Uterus (tissue), 4 donors: ENCODE results near the gene BTN3A1. TPM values are rescaled to one million over a fixed set of nuclear protein-coding genes. Genes with fewer than 3 reads are reported as not detected.

ENCODE experiments used
- DNase-seq, 2 donors: peaks; one replicate each; pipeline ENCODE4 v3.0.0-alpha.2; 2019 to 2020
- H3K27ac ChIP-seq, 2 donors: fragments of 200-600 bp; sonication (generic); 1 replicate in 1 of 2; 2 replicates in 1 of 2; pipeline ENCODE4 v1.5.1; 2016 to 2018
- H3K27me3 ChIP-seq, 2 donors: fragments of 200-600 bp; sonication (generic); one replicate each; pipeline ENCODE4 v1.5.1; 2018 to 2019; ENCODE audit warnings: control low read depth in 1 of 2
- H3K36me3 ChIP-seq, 2 donors: fragments of 200-600 bp; sonication (generic); one replicate each; pipeline ENCODE4 v1.5.1; 2019; ENCODE audit warnings: control low read depth in 1 of 2
- H3K4me1 ChIP-seq, 2 donors: fragments of 200-600 bp; sonication (generic); one replicate each; pipeline ENCODE4 v1.5.1; 2018 to 2019; ENCODE audit warnings: control low read depth in 1 of 2
- H3K4me3 ChIP-seq, 2 donors: fragments of 200-600 bp; sonication (generic); 1 replicate in 1 of 2; 2 replicates in 1 of 2; pipeline ENCODE4 v1.5.1; 2018 to 2019; ENCODE audit warnings: mild to moderate bottlenecking in 1 of 2
- H3K9me3 ChIP-seq, 2 donors: fragments of 200-600 bp; sonication (generic); one replicate each; pipeline ENCODE4 v1.5.1; 2019; ENCODE audit warnings: control low read depth in 1 of 2
- POLR2A ChIP-seq, 2 donors: fragments of 450-650 bp; IDR thresholded peaks; one replicate each; pipeline ENCODE4 v1.6.1; 2016; ENCODE audit warnings: antibody characterized with exemption in 2 of 2, mild to moderate bottlenecking in 1 of 2, moderate library complexity in 1 of 2
- intact Hi-C: fragments of 100-400 bp; cut with DNase I; formaldehyde crosslinking; loops from one replicate; pipeline ENCODE4 v1.15.1; 2023; ENCODE audit warnings: low total_unique reads
- total RNA-seq, 4 donors: library from RNA; depleted of rRNA in 3 of 4; stranded (reverse); fragments of >200 nt in 3 of 4; gene quantifications; one replicate each; pipeline versions ENCODE4 v1.1.0 to v1.2.4, GENCODE V29; 2014 to 2023
- TF ChIP-seq, protein P1 (sequence below), 4 experiments: fragments of 200-600 bp in 2 of 4; fragments of 450-650 bp in 2 of 4; sonication (generic) in 2 of 4; IDR thresholded peaks; one replicate each; pipeline ENCODE4 v1.5.1; 2016 to 2019; ENCODE audit warnings: antibody characterized with exemption in 4 of 4, mild to moderate bottlenecking in 2 of 4, moderate library complexity in 1 of 4
- donor health status: DM: yes; HTN: yes; CAD: no.

BTN3A1 gene
- total RNA-seq, 4 donors from 2014 or later = 9.1 to 64.2 (median 20.8) TPM

DNA sequence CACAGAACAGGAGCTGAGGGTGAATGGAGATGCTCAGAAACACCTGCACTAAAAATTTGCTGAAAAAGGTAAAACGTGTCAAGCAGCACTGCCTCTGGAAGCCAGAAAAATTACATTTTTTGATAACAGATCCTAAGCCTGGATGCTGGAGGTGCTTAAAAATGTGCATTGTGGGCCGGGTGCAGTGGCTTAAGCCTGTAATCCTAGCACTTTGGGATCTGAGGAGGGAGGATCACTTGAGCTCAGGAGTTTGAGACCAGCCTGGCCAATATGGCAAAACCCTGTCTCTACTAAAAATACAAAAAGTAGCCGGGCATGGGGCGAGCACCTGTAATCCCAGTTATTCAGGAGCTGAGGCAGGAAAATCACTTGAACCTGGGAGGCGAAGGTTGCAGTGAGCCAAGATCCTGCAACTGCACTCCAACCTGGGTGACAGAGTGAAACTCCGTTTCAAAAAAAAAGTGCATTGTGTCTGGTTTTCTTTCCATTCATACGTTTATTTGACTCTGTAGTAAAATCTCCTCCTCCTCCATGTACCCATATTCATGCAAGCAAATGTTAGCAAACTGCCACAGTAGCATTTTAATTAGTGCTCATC lies 587 bp upstream of the BTN3A1 start:
- H3K4me1 ChIP-seq = no peaks in the 10 kb centered on the region
- TF ChIP-seq, protein P1, sequence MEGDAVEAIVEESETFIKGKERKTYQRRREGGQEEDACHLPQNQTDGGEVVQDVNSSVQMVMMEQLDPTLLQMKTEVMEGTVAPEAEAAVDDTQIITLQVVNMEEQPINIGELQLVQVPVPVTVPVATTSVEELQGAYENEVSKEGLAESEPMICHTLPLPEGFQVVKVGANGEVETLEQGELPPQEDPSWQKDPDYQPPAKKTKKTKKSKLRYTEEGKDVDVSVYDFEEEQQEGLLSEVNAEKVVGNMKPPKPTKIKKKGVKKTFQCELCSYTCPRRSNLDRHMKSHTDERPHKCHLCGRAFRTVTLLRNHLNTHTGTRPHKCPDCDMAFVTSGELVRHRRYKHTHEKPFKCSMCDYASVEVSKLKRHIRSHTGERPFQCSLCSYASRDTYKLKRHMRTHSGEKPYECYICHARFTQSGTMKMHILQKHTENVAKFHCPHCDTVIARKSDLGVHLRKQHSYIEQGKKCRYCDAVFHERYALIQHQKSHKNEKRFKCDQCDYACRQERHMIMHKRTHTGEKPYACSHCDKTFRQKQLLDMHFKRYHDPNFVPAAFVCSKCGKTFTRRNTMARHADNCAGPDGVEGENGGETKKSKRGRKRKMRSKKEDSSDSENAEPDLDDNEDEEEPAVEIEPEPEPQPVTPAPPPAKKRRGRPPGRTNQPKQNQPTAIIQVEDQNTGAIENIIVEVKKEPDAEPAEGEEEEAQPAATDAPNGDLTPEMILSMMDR (IDR thresholded peaks at IDR 0.05) = no peak
- no peak for TF ChIP-seq POLR2A (IDR thresholded peaks at IDR 0.05)
- H3K9me3 ChIP-seq = no peaks in the 10 kb centered on the region
- H3K27me3 ChIP-seq = no peaks in the 10 kb centered on the region
- no peaks in the 10 kb centered on the region for H3K36me3 ChIP-seq
- intact Hi-C loops = no loop called here
- H3K27ac ChIP-seq = peak overlapping the region; percentile 88 to 93
- H3K4me3 ChIP-seq = peak overlapping the region; percentile 52 to 66
- DNase-seq = no peak

DNA sequence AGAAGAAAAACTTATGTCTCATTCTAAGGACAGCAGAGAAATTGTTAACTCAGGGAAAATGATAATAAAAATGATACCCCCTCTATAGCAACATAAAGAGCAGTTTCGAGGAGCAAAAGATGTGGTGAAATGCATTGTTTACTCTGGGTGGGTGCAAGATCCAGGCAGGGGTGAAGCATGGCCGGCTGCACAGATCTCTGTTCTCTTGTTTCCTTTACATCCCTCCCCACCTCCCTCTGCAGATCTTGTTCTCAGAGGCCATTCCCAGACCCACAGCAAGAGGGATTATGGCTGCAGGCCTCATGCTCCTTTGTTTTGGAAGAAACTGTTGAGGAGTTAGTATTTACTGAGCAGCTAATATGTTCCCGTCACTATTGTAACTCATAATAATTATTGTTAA lies 1.8 kb downstream of the BTN3A1 start:
- no peak overlapping the region for H3K27ac ChIP-seq
- no peaks in the 10 kb centered on the region for H3K9me3 ChIP-seq
- intact Hi-C loops = no loop called here
- no peak for DNase-seq
- H3K4me1 ChIP-seq = no peaks in the 10 kb centered on the region
- no peak overlapping the region for H3K4me3 ChIP-seq
- no peaks in the 10 kb centered on the region for H3K27me3 ChIP-seq
- H3K36me3 ChIP-seq = no peaks in the 10 kb centered on the region
- TF ChIP-seq, protein P1 (IDR thresholded peaks at IDR 0.05) = no peak
- no peak for TF ChIP-seq POLR2A (IDR thresholded peaks at IDR 0.05)

DNA sequence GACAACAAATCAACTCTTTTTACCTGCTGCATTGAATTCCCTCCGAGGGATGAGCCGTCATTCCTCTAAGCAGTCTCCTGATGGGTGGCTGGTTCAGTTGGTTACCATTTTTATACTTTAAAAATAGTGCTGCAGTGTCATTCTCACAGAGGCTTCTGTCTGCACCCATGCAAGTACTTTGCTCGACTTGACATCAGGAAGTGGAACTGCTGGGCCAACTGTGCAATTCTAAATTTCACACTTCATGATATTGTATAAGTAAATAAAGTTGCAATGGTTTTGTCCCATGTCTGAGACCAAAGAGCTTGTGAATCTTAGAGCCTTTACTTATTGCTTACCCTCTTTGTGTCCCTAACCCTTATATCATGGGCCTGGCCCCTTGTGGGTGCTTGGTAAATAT lies 2.5 kb downstream of the BTN3A1 start:
- H3K4me3 ChIP-seq = no peak overlapping the region
- no peaks in the 10 kb centered on the region for H3K36me3 ChIP-seq
- no peak for TF ChIP-seq POLR2A (IDR thresholded peaks at IDR 0.05)
- TF ChIP-seq, protein P1 (IDR thresholded peaks at IDR 0.05) = no peak
- no peak overlapping the region for H3K27ac ChIP-seq
- H3K27me3 ChIP-seq = no peaks in the 10 kb centered on the region
- intact Hi-C loops = no loop called here
- H3K9me3 ChIP-seq = no peaks in the 10 kb centered on the region
- DNase-seq = no peak
- H3K4me1 ChIP-seq = no peaks in the 10 kb centered on the region

DNA sequence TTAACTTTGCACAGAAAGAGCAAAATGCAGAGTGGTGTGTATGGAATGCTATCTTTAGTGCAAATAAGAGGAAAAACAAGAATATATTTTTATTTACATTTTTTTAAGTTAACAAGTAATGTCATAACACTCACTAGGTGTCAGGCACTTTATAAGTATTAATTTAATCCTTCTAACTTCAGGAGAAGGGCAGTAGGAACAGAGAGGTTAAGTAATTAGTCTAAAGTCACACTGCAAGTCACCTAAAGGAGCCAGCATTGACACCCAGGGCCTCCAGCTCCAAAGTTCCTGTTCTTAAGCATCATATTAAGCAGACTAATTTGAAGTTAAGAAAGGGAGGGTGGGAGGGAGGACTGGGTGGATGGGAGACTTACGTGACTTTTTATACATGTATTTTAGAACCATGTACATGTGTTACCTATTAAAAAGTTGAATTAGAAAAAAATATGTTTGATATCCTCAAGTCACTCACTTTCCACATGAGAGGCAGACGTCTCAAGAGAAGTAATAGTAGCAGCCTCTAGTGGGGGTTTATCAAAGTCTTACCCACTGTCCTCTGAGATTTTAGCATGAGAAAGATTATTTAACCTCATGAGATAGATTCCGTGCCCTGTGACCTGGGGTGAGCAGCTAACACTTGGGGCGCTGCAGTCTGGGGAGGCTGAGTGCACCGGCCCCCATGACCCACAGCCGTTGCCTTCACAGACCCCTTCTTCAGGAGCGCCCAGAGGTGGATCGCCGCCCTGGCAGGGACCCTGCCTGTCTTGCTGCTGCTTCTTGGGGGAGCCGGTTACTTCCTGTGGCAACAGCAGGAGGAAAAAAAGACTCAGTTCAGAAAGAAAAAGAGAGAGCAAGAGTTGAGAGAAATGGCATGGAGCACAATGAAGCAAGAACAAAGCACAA lies 7.0 kb downstream of the BTN3A1 start:
- no peak for DNase-seq
- Histone ChIP-seq H3K4me1 (no peaks in the 10 kb centered on the region), H3K36me3 (no peaks in the 10 kb centered on the region), H3K27ac (no peak overlapping the region), H3K4me3 (no peak overlapping the region), H3K9me3 (no peaks in the 10 kb centered on the region), H3K27me3 (no peaks in the 10 kb centered on the region)
- intact Hi-C loops = no loop called here
- TF ChIP-seq, protein P1 (IDR thresholded peaks at IDR 0.05) = no peak

DNA sequence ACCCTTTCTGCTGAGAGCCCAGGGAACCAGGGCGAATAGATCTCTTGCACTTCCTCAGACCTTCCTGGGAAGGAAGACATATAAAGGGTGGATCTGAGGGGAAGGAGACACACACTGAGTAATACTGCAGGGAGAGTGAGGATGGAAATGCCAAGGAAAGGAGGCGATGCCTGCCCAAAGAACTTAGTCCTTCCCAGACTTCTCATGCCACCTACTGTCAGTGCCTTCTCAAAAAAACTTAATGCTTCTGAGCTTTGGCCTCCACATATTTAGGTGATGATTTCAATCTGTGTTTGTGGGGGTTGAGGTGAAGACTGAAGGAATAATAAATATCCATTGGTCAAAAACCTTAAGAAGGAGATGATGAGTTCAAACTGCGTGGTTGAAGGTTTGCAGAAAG lies 9.7 kb downstream of the BTN3A1 start:
- H3K36me3 ChIP-seq = no peaks in the 10 kb centered on the region
- intact Hi-C loops = no loop called here
- TF ChIP-seq, protein P1 (IDR thresholded peaks at IDR 0.05) = no peak
- TF ChIP-seq POLR2A (IDR thresholded peaks at IDR 0.05) = no peak

More for the DNA sequence above, 9.7 kb downstream of the BTN3A1 start:
- no peak overlapping the region for H3K27ac ChIP-seq
- no peaks in the 10 kb centered on the region for H3K27me3 ChIP-seq
- no peaks in the 10 kb centered on the region for H3K4me1 ChIP-seq
- no peaks in the 10 kb centered on the region for H3K9me3 ChIP-seq
- no peak overlapping the region for H3K4me3 ChIP-seq
- DNase-seq = no peak
